K562 (cell line): ENCODE data around the gene KCND2.

Experiments
- EZH2 ChIP-seq: IDR thresholded peaks from 2 replicates; pipeline ENCODE4 v1.6.1; 2012; ENCODE audit warnings: low read depth, mild to moderate bottlenecking, inconsistent platforms, low read length, borderline replicate concordance
- HMGN3 ChIP-seq: IDR thresholded peaks from 2 replicates; pipeline ENCODE4 v1.6.1; 2011; ENCODE audit warnings: borderline replicate concordance, low read depth, mild to moderate bottlenecking, mixed read lengths, low read length; ENCODE audit not compliant: insufficient read length; ENCODE audit errors: extremely low read depth
- MECOM ChIP-seq: fragments of 250-450 bp; sonication (Bioruptor Pico); IDR thresholded peaks from 2 replicates; pipeline ENCODE4 v1.8.0; 2022; ENCODE audit warnings: inconsistent platforms
- MYC ChIP-seq, 2 experiments: fragments of 250-450 bp in 1 of 2; sonication (Bioruptor Pico) in 1 of 2; IDR thresholded peaks; 2 replicates each; pipeline versions ENCODE4 v1.5.1 to v1.6.1; 2012 to 2021; ENCODE audit warnings: low read depth in 2 of 2, borderline replicate concordance in 1 of 2, improper control_type of control experiment in 1 of 2, low read length in 1 of 2, mild to moderate bottlenecking in 1 of 2, moderate library complexity in 1 of 2
- SMARCC2 ChIP-seq: fragments of 450-650 bp; IDR thresholded peaks from 2 replicates; pipeline ENCODE4 v1.6.1; 2017; ENCODE audit warnings: antibody characterized with exemption, moderate library complexity, mild to moderate bottlenecking, low read depth
- TAF1 ChIP-seq: IDR thresholded peaks from 2 replicates; pipeline ENCODE4 v1.6.1; 2011; ENCODE audit warnings: mild to moderate bottlenecking, low read length, moderate library complexity; ENCODE audit not compliant: insufficient read depth, control insufficient read depth, severe bottlenecking; ENCODE audit errors: extremely low read depth
- TCF7L2 ChIP-seq: fragments of 150-350 bp; IDR thresholded peaks from 2 replicates; pipeline ENCODE4 v1.6.1; 2016; ENCODE audit warnings: low read depth, mild to moderate bottlenecking, low read length, moderate library complexity
- ZNF217 ChIP-seq: sonication (generic); formaldehyde crosslinking; IDR thresholded peaks from 2 replicates; pipeline ENCODE4 v1.8.0; 2022; ENCODE audit warnings: mild to moderate bottlenecking, missing genetic modification reagents
- TF ChIP-seq, protein P1 (sequence below): sonication (generic); formaldehyde crosslinking; IDR thresholded peaks from 2 replicates; pipeline ENCODE4 v1.8.0; 2022; ENCODE audit warnings: mild to moderate bottlenecking, missing genetic modification reagents
- TF ChIP-seq, protein P2 (sequence below), 3 experiments: IDR thresholded peaks in 2 of 3; conservative IDR thresholded peaks in 1 of 3; 2 replicates each; pipeline ENCODE4 v1.5.1; 2011 to 2012; ENCODE audit warnings: low read length in 3 of 3, mild to moderate bottlenecking in 3 of 3, control low read depth in 2 of 3, improper control_type of control experiment in 1 of 3, inconsistent platforms in 1 of 3, low read depth in 1 of 3, mixed read lengths in 1 of 3, moderate library complexity in 1 of 3; ENCODE audit not compliant: insufficient read depth in 2 of 3
- TF ChIP-seq, protein P3 (sequence below): sonication (generic); formaldehyde crosslinking; IDR thresholded peaks from 2 replicates; pipeline ENCODE4 v1.8.1; 2023; ENCODE audit warnings: missing genetic modification reagents, mild to moderate bottlenecking, borderline replicate concordance

DNA sequence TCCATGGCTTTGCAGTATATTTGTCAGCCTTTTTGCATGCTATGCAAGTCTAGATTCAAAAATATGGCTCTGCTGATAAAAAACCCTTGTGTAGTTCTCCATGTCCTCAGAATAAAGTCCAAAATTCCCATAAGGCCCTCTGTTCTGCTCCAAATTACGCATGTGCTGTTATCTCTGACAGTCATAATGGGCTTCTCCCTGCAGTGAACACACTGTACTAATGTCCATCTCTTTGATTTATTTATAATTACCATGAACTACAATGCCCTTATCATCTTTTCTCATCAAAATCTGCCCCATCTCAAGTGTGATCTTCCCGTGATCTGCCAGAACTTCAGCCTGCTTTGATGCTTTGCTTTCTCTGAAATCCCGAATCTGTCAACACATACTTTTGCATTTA lies 497.2 kb downstream of the KCND2 start:
- TF ChIP-seq, protein P1, sequence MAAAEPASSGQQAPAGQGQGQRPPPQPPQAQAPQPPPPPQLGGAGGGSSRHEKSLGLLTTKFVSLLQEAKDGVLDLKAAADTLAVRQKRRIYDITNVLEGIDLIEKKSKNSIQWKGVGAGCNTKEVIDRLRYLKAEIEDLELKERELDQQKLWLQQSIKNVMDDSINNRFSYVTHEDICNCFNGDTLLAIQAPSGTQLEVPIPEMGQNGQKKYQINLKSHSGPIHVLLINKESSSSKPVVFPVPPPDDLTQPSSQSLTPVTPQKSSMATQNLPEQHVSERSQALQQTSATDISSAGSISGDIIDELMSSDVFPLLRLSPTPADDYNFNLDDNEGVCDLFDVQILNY (CRISPR knock-in tag), result no peak
- TF ChIP-seq EZH2 (no peak), HMGN3 (no peak), MECOM (CRISPR knock-in tag) (no peak), TAF1 (no peak), MYC (IDR thresholded peaks at IDR 0.05; ENCODE audit: low read depth, low read length) (no peak), MYC (CRISPR knock-in tag; IDR thresholded peaks at IDR 0.05; ENCODE audit: borderline replicate concordance, low read depth) (no peak), SMARCC2 (no peak), ZNF217 (CRISPR knock-in tag) (no peak), TCF7L2 (no peak)
- TF ChIP-seq, protein P2, sequence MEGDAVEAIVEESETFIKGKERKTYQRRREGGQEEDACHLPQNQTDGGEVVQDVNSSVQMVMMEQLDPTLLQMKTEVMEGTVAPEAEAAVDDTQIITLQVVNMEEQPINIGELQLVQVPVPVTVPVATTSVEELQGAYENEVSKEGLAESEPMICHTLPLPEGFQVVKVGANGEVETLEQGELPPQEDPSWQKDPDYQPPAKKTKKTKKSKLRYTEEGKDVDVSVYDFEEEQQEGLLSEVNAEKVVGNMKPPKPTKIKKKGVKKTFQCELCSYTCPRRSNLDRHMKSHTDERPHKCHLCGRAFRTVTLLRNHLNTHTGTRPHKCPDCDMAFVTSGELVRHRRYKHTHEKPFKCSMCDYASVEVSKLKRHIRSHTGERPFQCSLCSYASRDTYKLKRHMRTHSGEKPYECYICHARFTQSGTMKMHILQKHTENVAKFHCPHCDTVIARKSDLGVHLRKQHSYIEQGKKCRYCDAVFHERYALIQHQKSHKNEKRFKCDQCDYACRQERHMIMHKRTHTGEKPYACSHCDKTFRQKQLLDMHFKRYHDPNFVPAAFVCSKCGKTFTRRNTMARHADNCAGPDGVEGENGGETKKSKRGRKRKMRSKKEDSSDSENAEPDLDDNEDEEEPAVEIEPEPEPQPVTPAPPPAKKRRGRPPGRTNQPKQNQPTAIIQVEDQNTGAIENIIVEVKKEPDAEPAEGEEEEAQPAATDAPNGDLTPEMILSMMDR (IDR thresholded peaks at IDR 0.05 in 2 of 3, conservative IDR thresholded peaks at IDR 0.05 in 1 of 3; ENCODE audit: insufficient read depth in 2 of 3, low read depth in 1 of 3, low read length in 3 of 3), result no peak
- TF ChIP-seq, protein P3, sequence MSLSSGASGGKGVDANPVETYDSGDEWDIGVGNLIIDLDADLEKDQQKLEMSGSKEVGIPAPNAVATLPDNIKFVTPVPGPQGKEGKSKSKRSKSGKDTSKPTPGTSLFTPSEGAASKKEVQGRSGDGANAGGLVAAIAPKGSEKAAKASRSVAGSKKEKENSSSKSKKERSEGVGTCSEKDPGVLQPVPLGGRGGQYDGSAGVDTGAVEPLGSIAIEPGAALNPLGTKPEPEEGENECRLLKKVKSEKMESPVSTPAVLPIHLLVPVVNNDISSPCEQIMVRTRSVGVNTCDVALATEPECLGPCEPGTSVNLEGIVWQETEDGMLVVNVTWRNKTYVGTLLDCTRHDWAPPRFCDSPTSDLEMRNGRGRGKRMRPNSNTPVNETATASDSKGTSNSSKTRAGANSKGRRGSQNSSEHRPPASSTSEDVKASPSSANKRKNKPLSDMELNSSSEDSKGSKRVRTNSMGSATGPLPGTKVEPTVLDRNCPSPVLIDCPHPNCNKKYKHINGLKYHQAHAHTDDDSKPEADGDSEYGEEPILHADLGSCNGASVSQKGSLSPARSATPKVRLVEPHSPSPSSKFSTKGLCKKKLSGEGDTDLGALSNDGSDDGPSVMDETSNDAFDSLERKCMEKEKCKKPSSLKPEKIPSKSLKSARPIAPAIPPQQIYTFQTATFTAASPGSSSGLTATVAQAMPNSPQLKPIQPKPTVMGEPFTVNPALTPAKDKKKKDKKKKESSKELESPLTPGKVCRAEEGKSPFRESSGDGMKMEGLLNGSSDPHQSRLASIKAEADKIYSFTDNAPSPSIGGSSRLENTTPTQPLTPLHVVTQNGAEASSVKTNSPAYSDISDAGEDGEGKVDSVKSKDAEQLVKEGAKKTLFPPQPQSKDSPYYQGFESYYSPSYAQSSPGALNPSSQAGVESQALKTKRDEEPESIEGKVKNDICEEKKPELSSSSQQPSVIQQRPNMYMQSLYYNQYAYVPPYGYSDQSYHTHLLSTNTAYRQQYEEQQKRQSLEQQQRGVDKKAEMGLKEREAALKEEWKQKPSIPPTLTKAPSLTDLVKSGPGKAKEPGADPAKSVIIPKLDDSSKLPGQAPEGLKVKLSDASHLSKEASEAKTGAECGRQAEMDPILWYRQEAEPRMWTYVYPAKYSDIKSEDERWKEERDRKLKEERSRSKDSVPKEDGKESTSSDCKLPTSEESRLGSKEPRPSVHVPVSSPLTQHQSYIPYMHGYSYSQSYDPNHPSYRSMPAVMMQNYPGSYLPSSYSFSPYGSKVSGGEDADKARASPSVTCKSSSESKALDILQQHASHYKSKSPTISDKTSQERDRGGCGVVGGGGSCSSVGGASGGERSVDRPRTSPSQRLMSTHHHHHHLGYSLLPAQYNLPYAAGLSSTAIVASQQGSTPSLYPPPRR (CRISPR knock-in tag), result no peak
